Stimulated activated CD8-positive, alpha-beta memory T cell treated with anti-CD3 and anti-CD28 coated beads, Interleukin-7, amount 100 ng/mL, for 24 hours (primary cell): ENCODE results near the gene C11orf21.
"Not testable (repeated sequence)": the region's sequence is repeated elsewhere in the genome, so short reads cannot be mapped to it uniquely, and the experiment has no call there.

Experiments
- DNase-seq: peaks from one replicate; pipeline ENCODE4 v3.0.0-alpha.2; 2020; ENCODE audit warnings: low read depth

Gene C11orf21

GRCh38 chr11:2301631-2302305 lies at the start of gene C11orf21, which contains the start of gene TSPAN32:
TSS of gene C11orf21 (minus strand) at chr11:2301918. CDS start at chr11:2301808, 110 bp downstream.
TSS of gene TSPAN32 (plus strand) at chr11:2302013. CDS start at chr11:2302150, 137 bp downstream.
- DNase-seq, result no peak

- DNase-seq, result no peak
These were observed 47.3 kb upstream of the C11orf21 start for GRCh38 chr11:2348986-2349385.

- no peak for DNase-seq
These were observed 45.7 kb upstream of the C11orf21 start for GRCh38 chr11:2347308-2347830.

- DNase-seq, result no peak
These were observed 45.0 kb upstream of the C11orf21 start for GRCh38 chr11:2346586-2347307.

- no peak for DNase-seq
These were observed 44.3 kb upstream of the C11orf21 start for GRCh38 chr11:2346014-2346413.

- no peak for DNase-seq
These were observed 43.3 kb upstream of the C11orf21 start for GRCh38 chr11:2345050-2345449.

GRCh38 chr11:2343502-2343901 lies 41.8 kb upstream of the C11orf21 start:
- DNase-seq, result no peak

GRCh38 chr11:2342981-2343380 lies 41.3 kb upstream of the C11orf21 start:
- DNase-seq, result no peak

GRCh38 chr11:2342557-2342956 lies 40.8 kb upstream of the C11orf21 start:
- DNase-seq, result no peak

- not testable (repeated sequence) for DNase-seq
These were observed 37.0 kb upstream of the C11orf21 start for GRCh38 chr11:2338760-2339159.

GRCh38 chr11:2335286-2335685 lies 33.6 kb upstream of the C11orf21 start:
- DNase-seq, result not testable (repeated sequence)

GRCh38 chr11:2333486-2334205 lies 31.9 kb upstream of the C11orf21 start:
- not testable (repeated sequence) for DNase-seq

- DNase-seq, result not testable (repeated sequence)
These were observed 30.9 kb upstream of the C11orf21 start for GRCh38 chr11:2332569-2332968.

- no peak for DNase-seq
These were observed 29.7 kb upstream of the C11orf21 start for GRCh38 chr11:2331404-2331803.

GRCh38 chr11:2330696-2331095 lies 29.0 kb upstream of the C11orf21 start:
- no peak for DNase-seq

- DNase-seq, result no peak
These were observed 27.8 kb upstream of the C11orf21 start for GRCh38 chr11:2329551-2329950.

GRCh38 chr11:2328656-2329354 lies 27.1 kb upstream of the C11orf21 start:
- DNase-seq, result no peak

- no peak for DNase-seq
These were observed 26.3 kb upstream of the C11orf21 start for GRCh38 chr11:2328021-2328420.

GRCh38 chr11:2327032-2327431 lies 25.3 kb upstream of the C11orf21 start:
- no peak for DNase-seq

GRCh38 chr11:2325719-2326118 lies 24.0 kb upstream of the C11orf21 start:
- no peak for DNase-seq

- DNase-seq, result no peak
These were observed 23.4 kb upstream of the C11orf21 start for GRCh38 chr11:2325123-2325522.

GRCh38 chr11:2321311-2321683 lies 19.6 kb upstream of the C11orf21 start:
- DNase-seq, result no peak
